ENCODE results near the gene SPC24.

The SPC24 gene, protein sequence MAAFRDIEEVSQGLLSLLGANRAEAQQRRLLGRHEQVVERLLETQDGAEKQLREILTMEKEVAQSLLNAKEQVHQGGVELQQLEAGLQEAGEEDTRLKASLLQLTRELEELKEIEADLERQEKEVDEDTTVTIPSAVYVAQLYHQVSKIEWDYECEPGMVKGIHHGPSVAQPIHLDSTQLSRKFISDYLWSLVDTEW

GRCh38 chr19:11155373-11156120 lies at the start of gene SPC24:
Gene SPC24 (minus strand): TSS chr19:11155782. CDS start chr19:11155776, 6 bp downstream.
- DNase-seq, result peak; percentile 99

DNA sequence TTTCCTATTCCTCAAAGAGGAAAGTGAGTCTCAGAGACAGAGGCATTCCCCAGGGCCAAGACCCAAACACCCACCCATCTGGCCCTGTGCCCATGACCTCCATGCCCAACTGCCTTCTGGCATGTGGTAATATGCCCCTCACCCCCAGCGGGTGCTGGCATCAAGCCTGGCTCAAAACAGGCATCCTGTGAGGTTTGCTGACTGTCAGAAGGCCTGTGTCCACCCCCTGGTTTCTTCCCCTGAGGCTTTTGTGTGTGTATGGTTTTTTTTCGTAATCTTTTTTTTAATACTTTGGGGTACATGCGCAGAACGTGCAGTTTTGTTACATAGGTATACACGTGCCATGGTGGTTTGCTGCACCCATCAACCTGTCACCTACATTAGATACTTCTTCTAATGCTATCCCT lies 49.4 kb upstream of the SPC24 start:
- no peak for DNase-seq

- DNase-seq, result no peak
Observed at GRCh38 chr19:11204076-11204602, 48.6 kb upstream of the SPC24 start.

- peak; percentile 31 for DNase-seq
Observed at GRCh38 chr19:11203194-11204075, 47.9 kb upstream of the SPC24 start.

- no peak for DNase-seq
Observed at GRCh38 chr19:11202488-11203193, 47.1 kb upstream of the SPC24 start.

DNA sequence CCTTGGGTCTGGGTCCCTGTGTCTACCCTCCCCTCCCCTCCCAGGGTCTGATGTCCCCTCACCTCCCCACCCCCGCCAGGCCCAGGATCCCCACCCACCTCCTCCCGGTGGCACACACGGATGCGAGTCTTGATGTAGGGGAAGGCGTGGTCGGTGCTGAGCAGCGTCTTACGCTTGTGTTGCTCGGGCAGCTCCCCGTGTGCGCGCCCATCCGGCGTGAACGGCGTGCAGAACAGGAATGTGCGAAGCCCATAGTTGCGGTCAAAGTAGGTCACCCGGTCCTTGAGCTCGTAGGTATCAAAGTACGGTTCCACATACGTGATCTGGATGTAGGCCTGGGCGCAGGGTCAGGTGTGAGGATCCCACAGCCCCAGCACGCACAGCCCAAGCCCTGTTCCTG lies 46.2 kb upstream of the SPC24 start:
- DNase-seq, result no peak

GRCh38 chr19:11200931-11201330 lies 45.3 kb upstream of the SPC24 start:
- no peak for DNase-seq

DNA sequence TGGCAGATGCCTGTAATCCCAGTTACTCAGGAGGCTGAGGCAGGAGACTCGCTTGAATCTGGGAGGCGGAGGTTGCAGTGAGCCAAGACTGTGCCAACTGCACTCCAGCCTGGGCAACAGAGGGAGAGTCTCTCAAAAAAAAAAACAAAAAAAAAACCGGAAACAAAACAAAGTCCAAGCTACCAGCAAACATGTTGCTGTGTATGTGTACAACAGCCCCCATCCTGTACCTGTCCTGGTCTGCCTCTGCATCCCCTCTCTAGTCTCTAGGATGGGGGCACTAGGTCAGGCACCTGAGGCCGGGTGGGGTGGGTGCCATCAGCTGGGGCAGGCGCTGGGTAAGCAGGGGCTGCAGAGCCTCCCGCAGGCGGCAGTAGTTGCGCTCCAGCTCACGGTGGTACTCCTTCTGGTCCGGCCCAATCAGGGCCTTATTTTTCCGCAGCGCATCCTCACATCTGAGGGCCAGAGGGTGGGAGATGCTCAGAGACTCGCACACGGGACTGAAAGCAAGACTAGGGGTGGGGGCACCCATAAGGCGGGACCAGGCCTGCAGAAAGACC lies 44.5 kb upstream of the SPC24 start:
- no peak for DNase-seq

DNA sequence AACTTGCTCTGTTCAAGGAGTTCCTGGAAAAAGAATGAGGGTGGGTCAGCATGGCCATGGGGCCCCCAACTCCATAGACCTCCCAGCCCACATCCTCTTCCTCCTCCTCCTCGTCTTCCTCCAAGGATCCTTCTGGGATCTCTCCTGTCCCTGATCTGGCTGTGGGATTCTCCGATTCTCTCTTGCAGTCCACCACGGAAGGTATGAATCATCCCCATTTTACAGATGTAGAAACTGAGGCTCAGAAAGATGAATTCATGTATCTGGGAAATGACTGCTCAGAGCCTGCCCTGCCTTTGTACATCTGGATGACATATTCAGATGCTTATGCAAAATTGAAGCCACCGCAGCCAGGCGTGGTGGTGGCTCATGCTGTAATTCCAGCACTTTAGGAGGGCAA lies 43.9 kb upstream of the SPC24 start:
- no peak for DNase-seq

- no peak for DNase-seq
Observed at GRCh38 chr19:11198769-11199424, 43.3 kb upstream of the SPC24 start.

DNA sequence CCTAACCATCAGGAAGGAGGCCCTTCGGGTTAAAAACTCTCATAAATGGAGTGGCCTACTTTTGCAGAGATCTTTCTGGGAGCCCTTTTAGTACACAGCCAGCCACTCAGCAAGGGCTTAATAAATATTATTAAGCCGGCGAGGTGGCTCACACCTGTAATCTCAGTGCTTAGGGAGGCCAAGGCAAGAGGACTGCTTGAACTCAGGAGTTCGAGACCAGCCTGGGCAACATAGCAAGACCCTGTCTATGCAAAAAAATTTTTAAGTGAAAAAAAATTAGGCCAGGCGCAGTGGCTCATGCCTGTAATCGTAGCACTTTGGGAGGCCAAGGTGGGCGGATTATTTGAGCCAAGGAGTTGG lies 42.6 kb upstream of the SPC24 start:
- no peak for DNase-seq

DNA sequence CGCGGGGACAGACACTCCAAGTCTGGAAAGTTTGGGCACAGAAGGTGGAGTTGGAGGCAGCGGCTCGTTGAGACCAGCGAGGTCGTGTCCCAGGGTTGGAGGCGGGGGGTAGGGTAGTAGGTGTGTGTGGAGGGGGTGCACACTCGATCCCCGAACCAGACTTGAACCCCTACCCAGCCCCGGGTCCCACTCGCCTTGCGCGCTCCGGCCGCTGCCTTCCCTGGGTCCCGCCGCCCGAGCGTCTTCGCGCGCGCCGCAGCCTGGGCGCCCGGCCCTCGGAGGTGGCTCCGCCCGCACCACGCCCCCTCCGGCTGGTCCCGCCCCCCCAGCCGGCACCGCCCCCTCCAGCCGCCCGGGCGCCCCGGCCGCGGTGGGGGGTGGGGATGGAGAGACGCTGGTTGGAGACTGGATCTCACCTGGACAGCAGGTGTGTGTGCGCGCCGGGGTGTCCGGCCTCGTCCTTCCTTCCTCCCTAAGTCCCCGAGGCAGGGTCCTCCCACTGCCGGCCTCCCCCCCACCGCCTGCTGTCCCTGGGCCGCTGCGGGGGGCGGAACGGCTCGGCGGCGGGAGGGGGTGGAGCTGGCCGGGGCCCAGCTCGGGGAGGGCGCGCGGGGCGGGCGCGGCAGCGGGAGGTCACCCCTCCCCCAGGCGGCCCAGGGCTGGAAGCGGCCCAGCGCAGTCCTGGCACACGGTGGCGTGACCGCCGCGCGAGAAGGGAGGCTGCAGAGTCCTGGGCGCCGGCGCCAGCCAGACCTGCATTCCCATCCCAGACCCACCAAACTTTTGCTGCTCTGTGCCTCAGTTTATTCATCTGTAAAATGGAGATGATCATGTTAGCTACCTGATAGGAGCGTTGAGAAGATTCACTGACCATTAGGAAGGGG lies 42.0 kb upstream of the SPC24 start, which contains the start of gene KANK2:
Gene KANK2 (minus strand): TSS at position 255 of the 884 bp plus-strand sequence. CDS start 3,034 bp downstream, outside the sequence.
- DNase-seq, result peak; percentile 99

DNA sequence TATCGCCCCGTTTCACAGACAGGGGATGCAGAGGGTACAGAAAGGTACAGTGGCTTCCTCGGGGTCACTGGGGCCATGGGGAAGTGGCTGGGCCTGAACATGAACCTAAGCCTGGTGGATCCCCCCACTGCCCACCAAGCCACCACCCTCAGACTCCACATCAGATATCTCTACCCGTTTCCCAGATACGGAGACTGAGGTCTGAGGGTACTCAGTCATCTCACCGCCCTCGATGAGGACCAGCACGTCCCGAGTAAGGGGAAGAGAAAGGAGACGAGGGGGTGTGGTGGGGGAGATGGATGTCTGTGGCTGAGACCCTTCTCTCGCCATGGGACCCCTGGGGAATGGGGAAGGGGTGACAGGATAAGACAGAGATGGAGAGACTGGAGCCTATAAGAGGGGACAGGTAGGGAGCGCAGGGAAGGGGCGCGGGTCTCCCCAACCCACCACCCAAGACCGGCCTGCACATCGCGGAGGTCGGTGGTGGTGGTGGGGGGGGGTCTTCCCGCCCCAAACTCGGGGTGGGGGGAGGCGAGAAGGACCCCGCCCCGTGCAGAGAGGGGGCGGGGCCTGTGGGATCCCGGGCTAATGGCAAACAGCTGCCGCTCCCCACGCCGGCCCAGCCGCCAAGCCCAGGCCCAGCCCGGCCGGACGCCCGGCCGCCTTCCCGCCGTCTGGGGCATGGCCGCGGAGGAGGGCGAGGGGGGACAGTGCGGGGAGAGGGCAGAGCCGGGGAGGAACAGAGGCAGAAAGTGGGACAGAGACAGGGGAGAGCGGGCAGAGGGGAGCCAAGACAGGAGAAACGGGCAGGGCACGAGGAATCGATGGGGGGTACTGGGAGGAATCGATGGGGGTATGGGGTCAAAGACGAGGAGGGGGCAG lies 41.1 kb upstream of the SPC24 start:
- peak; percentile 54 for DNase-seq

GRCh38 chr19:11195681-11196080 lies 40.1 kb upstream of the SPC24 start:
- no peak for DNase-seq

DNA sequence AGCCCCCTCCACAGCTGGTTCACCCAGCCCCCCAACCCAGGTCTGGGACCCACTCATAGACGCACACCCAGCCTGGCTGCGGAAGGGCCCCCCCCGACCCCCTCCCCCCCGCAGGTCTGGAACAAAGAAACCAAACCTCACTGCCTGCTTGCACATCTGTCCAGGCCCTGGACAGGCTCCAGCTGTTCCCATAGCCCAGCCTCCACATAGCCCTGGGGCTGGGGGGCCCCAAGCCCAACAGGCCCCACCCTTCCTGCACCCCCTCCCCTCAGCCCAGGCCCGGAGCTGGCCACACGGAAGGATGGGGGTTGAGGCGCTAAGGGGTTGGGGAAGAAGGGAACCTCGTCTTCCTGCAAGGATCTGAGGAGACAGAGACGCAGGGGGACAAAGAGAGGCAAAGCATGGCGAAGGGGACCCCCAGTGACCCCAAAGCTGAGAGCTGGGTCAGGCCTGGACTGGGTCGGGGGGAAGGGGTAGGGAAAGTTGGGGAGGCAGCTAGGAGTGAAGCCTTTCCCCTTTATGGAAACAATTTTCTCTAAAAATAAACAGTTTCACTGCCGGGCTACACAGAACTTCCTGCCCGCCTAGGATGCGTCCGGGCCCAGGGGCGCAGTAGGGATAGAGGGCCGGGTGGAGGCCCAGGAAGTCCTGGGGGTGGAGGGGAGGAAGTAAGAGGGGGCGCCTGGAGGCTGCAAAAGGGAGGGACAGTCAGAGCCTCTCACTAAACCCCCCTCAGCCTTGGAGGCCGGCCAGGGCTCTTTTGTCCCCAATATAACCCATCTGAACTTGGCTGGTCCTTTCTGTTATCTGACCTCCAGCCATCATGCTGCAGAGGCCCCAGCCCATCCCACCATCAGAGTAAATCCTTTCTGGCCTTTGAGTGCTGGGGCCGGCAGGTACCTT lies 39.3 kb upstream of the SPC24 start:
- DNase-seq, result no peak

- no peak for DNase-seq
Observed at GRCh38 chr19:11194173-11194572, 38.6 kb upstream of the SPC24 start.

- no peak for DNase-seq
Observed at GRCh38 chr19:11192957-11193939, 37.7 kb upstream of the SPC24 start.
